Parathyroid adenoma (tissue), 2 donors: ENCODE measurements around the gene FOXD2.

Source experiments
- H2AFZ ChIP-seq: fragments of 300-600 bp; sonication (generic); one replicate; pipeline ENCODE4 v1.7.0; 2017; ENCODE audit warnings: antibody characterized with exemption, mild to moderate bottlenecking
- H3K27ac ChIP-seq: fragments of 300-600 bp; sonication (generic); one replicate; pipeline ENCODE4 v1.7.0; 2017
- H3K27me3 ChIP-seq: fragments of 300-600 bp; sonication (generic); one replicate; pipeline ENCODE4 v1.7.0; 2017; ENCODE audit warnings: low read length; ENCODE audit not compliant: control insufficient read depth, insufficient read depth
- H3K36me3 ChIP-seq: fragments of 300-600 bp; sonication (generic); one replicate; pipeline ENCODE4 v1.7.0; 2017; ENCODE audit warnings: low read length; ENCODE audit not compliant: control insufficient read depth, insufficient read depth
- H3K4me1 ChIP-seq: fragments of 300-600 bp; sonication (generic); one replicate; pipeline ENCODE4 v1.7.0; 2017; ENCODE audit warnings: control low read depth
- H3K4me2 ChIP-seq: fragments of 300-600 bp; sonication (generic); one replicate; pipeline ENCODE4 v1.7.0; 2017; ENCODE audit warnings: low read length
- H3K4me3 ChIP-seq: fragments of 300-600 bp; sonication (generic); one replicate; pipeline ENCODE4 v1.7.0; 2017; ENCODE audit warnings: low read depth, low read length
- H3K79me2 ChIP-seq: fragments of 300-600 bp; sonication (generic); one replicate; pipeline ENCODE4 v1.7.0; 2017; ENCODE audit warnings: control low read depth
- H3K9ac ChIP-seq: fragments of 300-600 bp; sonication (generic); one replicate; pipeline ENCODE4 v1.7.0; 2017; ENCODE audit warnings: mild to moderate bottlenecking
- H3K9me3 ChIP-seq: fragments of 300-600 bp; sonication (generic); one replicate; pipeline ENCODE4 v1.7.0; 2017; ENCODE audit warnings: low read length; ENCODE audit not compliant: control insufficient read depth
- CTCF ChIP-seq: fragments of 300-600 bp; sonication (generic); IDR thresholded peaks from one replicate; pipeline ENCODE4 v1.7.0; 2017; ENCODE audit warnings: antibody characterized with exemption, mild to moderate bottlenecking
- donor health status: primary hyperparathyroidism.

The FOXD2 gene

GRCh38 chr1:47418681-47419325 is 19.0 kb upstream of the FOXD2 start:
- H3K4me1 ChIP-seq, result no peaks in the 10 kb centered on the region
- no peak overlapping the region for H2AFZ ChIP-seq
- TF ChIP-seq CTCF, result no peak
- H3K4me3 ChIP-seq, result no peak overlapping the region
- H3K27me3 ChIP-seq, result no peaks in the 10 kb centered on the region
- H3K79me2 ChIP-seq, result no peaks in the 10 kb centered on the region
- H3K36me3 ChIP-seq, result no peaks in the 10 kb centered on the region
- no peak overlapping the region for H3K27ac ChIP-seq
- H3K9ac ChIP-seq, result no peak overlapping the region
- H3K4me2 ChIP-seq, result no peak overlapping the region
- no peaks in the 10 kb centered on the region for H3K9me3 ChIP-seq

GRCh38 chr1:47420547-47420946 is 17.3 kb upstream of the FOXD2 start:
- Histone ChIP-seq H2AFZ (no peak overlapping the region), H3K27me3 (no peaks in the 10 kb centered on the region), H3K4me2 (no peak overlapping the region), H3K4me1 (no peaks in the 10 kb centered on the region), H3K36me3 (no peaks in the 10 kb centered on the region), H3K79me2 (no peaks in the 10 kb centered on the region), H3K27ac (no peak overlapping the region), H3K9ac (no peak overlapping the region), H3K9me3 (no peaks in the 10 kb centered on the region), H3K4me3 (no peak overlapping the region)
- TF ChIP-seq CTCF, result no peak

GRCh38 chr1:47423872-47424271 is 14.0 kb upstream of the FOXD2 start:
- TF ChIP-seq CTCF, result no peak
- no peaks in the 10 kb centered on the region for H3K9me3 ChIP-seq

GRCh38 chr1:47424336-47424982 is 13.4 kb upstream of the FOXD2 start:
- TF ChIP-seq CTCF, result peak; percentile 74

More at GRCh38 chr1:47423872-47424271, 14.0 kb upstream of the FOXD2 start:
- H3K27ac ChIP-seq, result no peak overlapping the region
- no peak overlapping the region for H2AFZ ChIP-seq
- H3K4me2 ChIP-seq, result no peak overlapping the region
- no peaks in the 10 kb centered on the region for H3K79me2 ChIP-seq
- no peaks in the 10 kb centered on the region for H3K36me3 ChIP-seq
- no peak overlapping the region for H3K4me3 ChIP-seq
- H3K4me1 ChIP-seq, result no peaks in the 10 kb centered on the region
- H3K27me3 ChIP-seq, result peaks cover 2% of the 10 kb centered on the region
- no peak overlapping the region for H3K9ac ChIP-seq

GRCh38 chr1:47431534-47431933 is 6.3 kb upstream of the FOXD2 start:
- Histone ChIP-seq H3K27me3 (peaks cover 2% of the 10 kb centered on the region), H3K4me2 (no peak overlapping the region), H3K4me3 (no peak overlapping the region)

More at GRCh38 chr1:47424336-47424982, 13.4 kb upstream of the FOXD2 start:
- H3K36me3 ChIP-seq, result no peaks in the 10 kb centered on the region
- H3K9me3 ChIP-seq, result no peaks in the 10 kb centered on the region
- no peak overlapping the region for H3K4me2 ChIP-seq
- H3K27me3 ChIP-seq, result peaks cover 2% of the 10 kb centered on the region
- H3K27ac ChIP-seq, result no peak overlapping the region
- H2AFZ ChIP-seq, result no peak overlapping the region
- H3K79me2 ChIP-seq, result no peaks in the 10 kb centered on the region
- no peak overlapping the region for H3K4me3 ChIP-seq
- H3K9ac ChIP-seq, result no peak overlapping the region
- H3K4me1 ChIP-seq, result no peaks in the 10 kb centered on the region

More at GRCh38 chr1:47431534-47431933, 6.3 kb upstream of the FOXD2 start:
- Histone ChIP-seq H2AFZ (no peak overlapping the region), H3K27ac (no peak overlapping the region), H3K9me3 (no peaks in the 10 kb centered on the region), H3K9ac (no peak overlapping the region), H3K79me2 (no peaks in the 10 kb centered on the region), H3K36me3 (no peaks in the 10 kb centered on the region), H3K4me1 (no peaks in the 10 kb centered on the region)
- TF ChIP-seq CTCF, result no peak
